LNCaP clone FGC (cell line): ENCODE results near the gene MAD1L1.
"Not testable (repeated sequence)": the region's sequence is repeated elsewhere in the genome, so short reads cannot be mapped to it uniquely, and the experiment has no call there.

Source experiments
- DNase-seq: peaks from one replicate; pipeline ENCODE4 v3.0.0-alpha.2; 2011; ENCODE audit warnings: low read depth
- H3K4me3 ChIP-seq: 2 replicates; pipeline ENCODE4 v1.5.1; 2011; ENCODE audit warnings: mild to moderate bottlenecking, low read depth, low read length, control low read depth
- CTCF ChIP-seq: IDR thresholded peaks from 2 replicates; pipeline ENCODE4 v1.5.1; 2012; ENCODE audit warnings: mild to moderate bottlenecking; ENCODE audit not compliant: control insufficient read depth, insufficient read depth; ENCODE audit errors: extremely low read depth

Gene MAD1L1

GRCh38 chr7:1865000-1865555, 367.7 kb downstream of the MAD1L1 start:
- no peak for TF ChIP-seq CTCF
- H3K4me3 ChIP-seq = no peak overlapping the region
- no peak for DNase-seq

GRCh38 chr7:1864161-1864940, 368.4 kb downstream of the MAD1L1 start:
- no peak overlapping the region for H3K4me3 ChIP-seq
- no peak for DNase-seq
- no peak for TF ChIP-seq CTCF

- no peak for TF ChIP-seq CTCF
- no peak for DNase-seq
- H3K4me3 ChIP-seq = no peak overlapping the region
Observed at GRCh38 chr7:1863091-1863900, 369.4 kb downstream of the MAD1L1 start.

- TF ChIP-seq CTCF = no peak
- no peak for DNase-seq
- no peak overlapping the region for H3K4me3 ChIP-seq
Observed at GRCh38 chr7:1862560-1862959, 370.2 kb downstream of the MAD1L1 start.

GRCh38 chr7:1861799-1862458, 370.8 kb downstream of the MAD1L1 start:
- DNase-seq = no peak
- TF ChIP-seq CTCF = no peak

GRCh38 chr7:1860881-1861798, 371.6 kb downstream of the MAD1L1 start:
- not testable (repeated sequence) for DNase-seq

More at GRCh38 chr7:1861799-1862458, 370.8 kb downstream of the MAD1L1 start:
- H3K4me3 ChIP-seq = no peak overlapping the region

More at GRCh38 chr7:1860881-1861798, 371.6 kb downstream of the MAD1L1 start:
- H3K4me3 ChIP-seq = not testable (repeated sequence)
